Type B pancreatic cell (in vitro differentiated cells): ENCODE measurements around the gene LLCFC1. TPM values are rescaled to one million over a fixed set of nuclear protein-coding genes. Genes with fewer than 3 reads are reported as not detected.

Experiments
- DNase-seq: peaks from one replicate; pipeline ENCODE4 v3.0.0; 2021; ENCODE audit warnings: mixed read lengths; ENCODE audit not compliant: unreplicated experiment; ENCODE audit errors: extremely low spot score
- H3K27ac Mint-ChIP-seq: 2 replicates; pipeline ENCODE4 v1.8.0; 2021; ENCODE audit warnings: mild to moderate bottlenecking, mixed read lengths
- H3K27me3 Mint-ChIP-seq: 2 replicates; pipeline ENCODE4 v1.8.0; 2021; ENCODE audit warnings: mixed read lengths
- H3K36me3 Mint-ChIP-seq: 2 replicates; pipeline ENCODE4 v1.8.0; 2021; ENCODE audit warnings: mixed read lengths
- H3K4me1 Mint-ChIP-seq: one replicate; pipeline ENCODE4 v1.8.0; 2021; ENCODE audit warnings: mixed read lengths; ENCODE audit not compliant: unreplicated experiment
- H3K4me3 Mint-ChIP-seq: 2 replicates; pipeline ENCODE4 v1.8.0; 2021; ENCODE audit warnings: mild to moderate bottlenecking, mixed read lengths
- H3K9me3 Mint-ChIP-seq: 2 replicates; pipeline ENCODE4 v1.8.0; 2021; ENCODE audit warnings: mixed read lengths
- total RNA-seq: library from RNA; stranded (reverse); gene quantifications from 2 replicates; pipeline ENCODE4 v1.2.1, GENCODE V29; 2021; ENCODE audit warnings: low replicate concordance
- TF ChIP-seq, protein P1 (sequence below): fragments of 200-600 bp; sonication (generic); conservative IDR thresholded peaks from 2 replicates; pipeline ENCODE4 v1.5.0; 2021; ENCODE audit warnings: antibody characterized with exemption, mild to moderate bottlenecking

LLCFC1 gene
- total RNA-seq, 1 donor from 2014 or later = not detected

DNA sequence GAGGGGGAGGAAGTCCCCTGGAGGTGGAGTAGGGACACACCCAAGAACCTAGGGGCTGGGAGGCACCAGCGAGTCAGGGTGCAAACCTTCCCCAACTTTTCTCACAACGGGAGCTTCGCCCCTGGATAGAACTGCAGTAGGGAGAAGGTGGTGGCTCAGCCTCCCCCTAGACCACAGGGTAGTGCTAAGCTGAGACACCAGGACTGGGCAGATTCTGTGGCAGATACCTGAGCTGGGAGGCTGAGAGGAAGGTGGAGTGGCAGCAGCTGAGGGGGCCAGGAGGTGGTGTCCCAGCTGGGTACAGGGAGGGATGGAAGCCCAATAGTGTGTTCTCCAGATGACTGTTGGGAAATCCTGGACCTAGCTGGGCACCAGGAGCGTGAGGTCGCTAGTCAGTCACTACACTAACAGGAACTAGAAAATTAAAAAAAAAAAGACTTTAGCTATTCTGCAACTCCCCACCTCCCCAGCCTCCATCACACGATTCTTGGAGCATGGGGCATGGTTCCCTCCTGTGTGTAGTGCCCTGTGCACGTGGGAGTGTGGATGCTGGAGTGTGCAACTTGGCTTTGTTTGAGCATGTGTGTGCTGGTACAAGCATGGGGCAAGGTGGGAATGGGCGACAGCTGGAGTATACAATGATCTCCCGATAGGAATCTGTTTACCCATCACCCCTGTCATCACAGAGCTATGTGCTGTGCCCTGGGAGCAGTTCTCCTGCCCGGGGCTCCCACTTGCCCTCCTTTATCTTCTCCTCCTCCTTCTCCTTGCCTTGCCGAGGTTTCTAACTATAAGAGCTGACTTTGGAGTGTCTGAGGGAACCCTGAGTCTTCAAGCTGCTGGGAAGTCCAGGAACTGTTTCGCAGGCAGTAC, 44.9 kb upstream of the LLCFC1 start:
- Mint-ChIP-seq H3K4me1 (peaks cover 7% of the 10 kb centered on the region), H3K9me3 (no peaks in the 10 kb centered on the region), H3K27ac (no peak overlapping the region), H3K4me3 (no peak overlapping the region), H3K36me3 (no peaks in the 10 kb centered on the region), H3K27me3 (peaks cover 3% of the 10 kb centered on the region)
- TF ChIP-seq, protein P1, sequence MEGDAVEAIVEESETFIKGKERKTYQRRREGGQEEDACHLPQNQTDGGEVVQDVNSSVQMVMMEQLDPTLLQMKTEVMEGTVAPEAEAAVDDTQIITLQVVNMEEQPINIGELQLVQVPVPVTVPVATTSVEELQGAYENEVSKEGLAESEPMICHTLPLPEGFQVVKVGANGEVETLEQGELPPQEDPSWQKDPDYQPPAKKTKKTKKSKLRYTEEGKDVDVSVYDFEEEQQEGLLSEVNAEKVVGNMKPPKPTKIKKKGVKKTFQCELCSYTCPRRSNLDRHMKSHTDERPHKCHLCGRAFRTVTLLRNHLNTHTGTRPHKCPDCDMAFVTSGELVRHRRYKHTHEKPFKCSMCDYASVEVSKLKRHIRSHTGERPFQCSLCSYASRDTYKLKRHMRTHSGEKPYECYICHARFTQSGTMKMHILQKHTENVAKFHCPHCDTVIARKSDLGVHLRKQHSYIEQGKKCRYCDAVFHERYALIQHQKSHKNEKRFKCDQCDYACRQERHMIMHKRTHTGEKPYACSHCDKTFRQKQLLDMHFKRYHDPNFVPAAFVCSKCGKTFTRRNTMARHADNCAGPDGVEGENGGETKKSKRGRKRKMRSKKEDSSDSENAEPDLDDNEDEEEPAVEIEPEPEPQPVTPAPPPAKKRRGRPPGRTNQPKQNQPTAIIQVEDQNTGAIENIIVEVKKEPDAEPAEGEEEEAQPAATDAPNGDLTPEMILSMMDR = no peak
- peak; percentile 50 for DNase-seq

- no peak overlapping the region for H3K27ac Mint-ChIP-seq
- DNase-seq = peak; percentile 34
- no peaks in the 10 kb centered on the region for H3K9me3 Mint-ChIP-seq
- no peaks in the 10 kb centered on the region for H3K36me3 Mint-ChIP-seq
- peaks cover 5% of the 10 kb centered on the region for H3K4me1 Mint-ChIP-seq
- TF ChIP-seq, protein P1 = no peak
- no peak overlapping the region for H3K4me3 Mint-ChIP-seq
- peaks cover 3% of the 10 kb centered on the region for H3K27me3 Mint-ChIP-seq
These were observed 44.2 kb upstream of the LLCFC1 start for GRCh38 chr7:142894985-142895593.

- H3K36me3 Mint-ChIP-seq = no peaks in the 10 kb centered on the region
- H3K27me3 Mint-ChIP-seq = peaks cover 3% of the 10 kb centered on the region
- no peak overlapping the region for H3K4me3 Mint-ChIP-seq
- peaks cover under 1% of the 10 kb centered on the region for H3K4me1 Mint-ChIP-seq
- TF ChIP-seq, protein P1 = no peak
- DNase-seq = no peak
- H3K27ac Mint-ChIP-seq = no peak overlapping the region
- no peaks in the 10 kb centered on the region for H3K9me3 Mint-ChIP-seq
These were observed 43.1 kb upstream of the LLCFC1 start for GRCh38 chr7:142896151-142896550.

DNA sequence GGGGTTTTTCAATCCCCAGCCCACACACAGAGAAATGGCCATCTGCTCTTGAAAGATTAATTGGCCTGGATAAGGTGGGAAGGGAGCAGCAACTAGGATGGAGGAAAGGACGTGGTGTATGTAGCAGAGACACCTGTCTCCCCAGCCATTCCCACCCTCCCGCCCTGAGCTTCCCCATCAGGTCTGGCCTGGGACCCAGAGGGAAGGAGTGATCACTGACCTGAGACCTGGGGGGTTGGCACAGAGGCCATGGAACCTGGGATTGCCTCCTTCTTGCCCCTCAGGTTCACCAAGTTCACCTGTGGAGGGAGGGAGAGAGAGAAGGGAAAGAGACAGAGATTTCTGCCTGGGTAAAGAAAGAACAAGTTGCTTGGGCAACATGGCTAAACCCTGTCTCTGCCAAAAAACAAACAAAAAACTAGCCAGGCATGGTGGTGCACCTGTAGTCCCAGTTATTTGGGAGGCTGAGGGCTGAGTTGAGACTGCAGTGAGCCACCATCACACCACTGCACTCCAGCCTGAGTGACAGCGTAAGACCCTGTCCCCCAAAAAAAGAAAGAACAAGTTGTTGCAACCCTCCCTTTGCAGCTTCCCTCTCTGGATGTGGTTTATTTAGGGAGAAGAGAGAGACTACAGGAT, 42.4 kb upstream of the LLCFC1 start:
- no peaks in the 10 kb centered on the region for H3K4me1 Mint-ChIP-seq
- TF ChIP-seq, protein P1 = no peak
- peaks cover 3% of the 10 kb centered on the region for H3K27me3 Mint-ChIP-seq
- peak; percentile 8 for DNase-seq
- no peak overlapping the region for H3K4me3 Mint-ChIP-seq
- no peaks in the 10 kb centered on the region for H3K9me3 Mint-ChIP-seq
- no peak overlapping the region for H3K27ac Mint-ChIP-seq
- no peaks in the 10 kb centered on the region for H3K36me3 Mint-ChIP-seq

GRCh38 chr7:142897691-142898090, 41.6 kb upstream of the LLCFC1 start:
- Mint-ChIP-seq H3K27ac (no peak overlapping the region), H3K27me3 (peaks cover 3% of the 10 kb centered on the region), H3K36me3 (no peaks in the 10 kb centered on the region), H3K9me3 (no peaks in the 10 kb centered on the region), H3K4me3 (no peak overlapping the region), H3K4me1 (no peaks in the 10 kb centered on the region)
- DNase-seq = peak; percentile 47
- TF ChIP-seq, protein P1 = no peak
